ENCODE data around the gene KLF15. TPM values are rescaled to one million over a fixed set of nuclear protein-coding genes. Genes with fewer than 3 reads are reported as not detected.

KLF15 gene
- total RNA-seq, 1 experiment from 2014 or later, result 23.5 TPM

DNA sequence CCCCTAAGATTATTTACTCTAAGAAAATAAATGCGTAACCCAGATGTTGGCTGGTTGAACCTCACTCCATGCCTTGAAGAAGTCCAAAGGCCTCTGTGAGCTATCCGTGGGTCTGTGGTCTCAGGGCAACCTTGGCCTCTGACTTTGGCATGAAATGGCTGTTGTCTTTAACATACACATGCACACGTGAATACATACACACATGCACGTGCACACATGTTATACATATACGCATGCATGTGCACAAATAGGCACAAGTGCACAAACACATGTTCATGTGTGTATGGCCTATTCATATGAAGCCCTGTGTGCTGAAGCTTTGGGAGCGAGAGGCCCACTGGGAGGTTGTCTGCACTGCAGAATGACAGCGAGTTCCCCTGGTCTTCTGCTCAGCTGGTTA is 50.8 kb downstream of the KLF15 start:
- in situ Hi-C loops (cut with HindIII; ENCODE audit: low pct_unique_long_range_greater_than_20kb, low sequenced_read_pairs), result no loop called here
- DNase-seq (ENCODE audit: low read depth, low spot score), result no peak

DNA sequence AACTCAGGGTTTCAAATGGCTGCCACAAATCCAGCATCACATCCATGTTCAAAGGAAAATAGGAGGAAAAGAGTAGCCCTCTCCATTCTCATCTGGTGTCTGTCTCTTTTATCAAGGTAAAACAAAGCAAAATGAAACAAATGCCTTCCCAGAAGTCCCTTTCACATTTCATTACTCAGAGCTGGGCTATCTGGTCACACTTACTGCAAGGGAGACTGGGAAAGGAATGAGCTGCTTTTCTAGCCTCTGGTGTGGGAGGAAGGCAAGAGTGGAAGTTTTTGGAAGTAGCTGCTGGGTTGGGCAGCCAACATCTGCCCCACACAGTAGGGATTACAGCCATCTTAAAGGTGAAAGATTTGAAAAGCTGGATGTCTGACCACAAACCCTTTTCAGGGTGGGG is 51.8 kb downstream of the KLF15 start:
- no peak for DNase-seq (ENCODE audit: low read depth, low spot score)
- in situ Hi-C loops (cut with HindIII; ENCODE audit: low pct_unique_long_range_greater_than_20kb, low sequenced_read_pairs), result no loop called here

DNA sequence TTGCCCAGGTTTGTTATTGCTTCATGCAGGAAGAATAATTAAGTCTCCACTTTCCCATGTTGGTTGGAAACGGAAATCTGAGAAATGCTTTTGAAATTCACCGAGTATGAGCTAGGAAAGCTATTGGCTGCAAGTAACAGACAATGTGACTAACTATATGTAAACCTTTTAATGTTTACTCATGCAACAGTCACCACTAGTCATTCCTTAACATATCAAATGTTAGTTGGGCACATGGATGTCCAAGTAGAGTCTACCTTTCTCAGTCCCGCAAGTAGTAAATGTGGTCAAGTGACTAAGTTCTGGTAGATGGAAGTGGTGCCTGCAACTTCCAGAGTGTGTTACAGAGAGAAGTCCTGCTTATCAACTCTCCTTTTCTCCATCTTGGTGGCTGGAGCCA is 52.5 kb downstream of the KLF15 start:
- DNase-seq (ENCODE audit: low read depth, low spot score), result no peak
- in situ Hi-C loops (cut with HindIII; ENCODE audit: low pct_unique_long_range_greater_than_20kb, low sequenced_read_pairs), result no loop called here

DNA sequence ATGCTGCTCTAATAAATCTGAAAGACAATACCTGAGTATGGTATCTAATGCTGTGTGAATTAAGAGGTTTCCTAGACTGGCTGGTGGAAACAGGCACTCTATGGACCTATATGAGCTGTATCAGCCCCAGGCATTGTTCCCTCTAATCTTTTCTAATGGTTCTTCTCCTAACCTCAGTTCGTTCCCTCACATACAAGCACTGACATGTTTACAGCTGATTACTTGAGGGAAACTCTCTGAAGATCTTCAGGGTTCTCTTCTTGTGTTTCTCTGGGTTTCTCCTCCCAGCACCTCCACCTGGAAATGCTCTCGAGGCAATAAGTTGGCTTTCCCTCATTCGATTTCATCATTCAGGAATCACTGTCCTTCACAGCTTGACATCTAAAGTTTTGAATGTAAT is 52.9 kb downstream of the KLF15 start:
- in situ Hi-C loops (cut with HindIII; ENCODE audit: low pct_unique_long_range_greater_than_20kb, low sequenced_read_pairs), result no loop called here
- no peak for DNase-seq (ENCODE audit: low read depth, low spot score)

DNA sequence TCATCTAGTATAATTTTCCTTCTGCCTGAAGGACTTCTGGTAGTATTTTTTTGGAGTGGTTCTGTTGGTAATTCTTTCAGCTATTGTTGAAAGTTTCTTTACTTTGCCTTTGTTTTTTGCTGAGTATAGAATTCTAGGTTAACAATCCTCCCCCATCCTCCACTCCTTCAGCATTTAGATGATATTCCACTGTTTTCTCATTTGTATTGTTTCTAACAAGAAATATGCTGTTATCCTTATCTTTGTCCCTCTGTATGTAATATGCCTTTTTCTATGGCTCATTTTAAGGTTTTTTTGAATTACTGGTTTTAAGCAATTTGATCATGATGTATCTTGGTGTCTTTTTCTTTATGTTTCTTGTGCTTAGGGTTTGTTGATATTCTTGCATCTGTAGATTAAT is 53.9 kb downstream of the KLF15 start:
- in situ Hi-C loops (cut with HindIII; ENCODE audit: low pct_unique_long_range_greater_than_20kb, low sequenced_read_pairs), result no loop called here
- no peak for DNase-seq (ENCODE audit: low read depth, low spot score)

DNA sequence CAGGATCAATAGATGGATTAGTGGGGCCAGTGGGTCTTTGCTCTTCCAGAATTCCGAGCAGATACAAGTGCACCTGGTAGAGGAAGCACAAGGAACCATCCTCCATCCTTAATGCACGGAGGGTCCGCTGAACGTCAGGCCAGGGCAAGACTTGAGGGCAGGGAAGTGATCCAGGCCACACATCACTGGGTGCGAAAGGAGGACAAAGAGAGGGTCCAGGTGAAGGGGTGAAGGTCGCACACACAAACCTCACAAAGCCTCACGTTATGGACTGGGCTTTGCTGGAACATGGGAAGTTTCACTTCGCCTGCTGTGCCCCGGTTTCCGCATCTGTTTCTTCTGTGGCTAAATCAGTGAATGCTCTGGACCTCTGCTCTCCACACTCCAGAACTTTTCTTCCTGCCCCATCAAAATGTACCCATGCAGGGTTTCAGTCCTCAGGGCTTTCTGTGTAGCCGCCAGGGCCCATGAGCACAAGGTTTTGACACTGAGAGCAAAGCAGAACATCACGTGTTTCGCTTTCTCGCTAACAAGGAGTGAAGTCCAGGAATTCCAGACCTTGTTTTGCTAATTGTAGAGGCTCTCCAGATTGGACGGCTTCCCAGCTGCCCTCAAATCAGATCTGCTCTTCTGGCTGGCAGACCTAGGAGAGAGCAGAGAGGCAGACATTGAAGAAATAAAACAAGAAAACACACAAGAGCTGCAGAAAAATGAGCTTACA is 56.3 kb downstream of the KLF15 start:
- in situ Hi-C loops (cut with HindIII; ENCODE audit: low pct_unique_long_range_greater_than_20kb, low sequenced_read_pairs), result no loop called here
- DNase-seq (ENCODE audit: low read depth, low spot score), result peak; percentile 10

DNA sequence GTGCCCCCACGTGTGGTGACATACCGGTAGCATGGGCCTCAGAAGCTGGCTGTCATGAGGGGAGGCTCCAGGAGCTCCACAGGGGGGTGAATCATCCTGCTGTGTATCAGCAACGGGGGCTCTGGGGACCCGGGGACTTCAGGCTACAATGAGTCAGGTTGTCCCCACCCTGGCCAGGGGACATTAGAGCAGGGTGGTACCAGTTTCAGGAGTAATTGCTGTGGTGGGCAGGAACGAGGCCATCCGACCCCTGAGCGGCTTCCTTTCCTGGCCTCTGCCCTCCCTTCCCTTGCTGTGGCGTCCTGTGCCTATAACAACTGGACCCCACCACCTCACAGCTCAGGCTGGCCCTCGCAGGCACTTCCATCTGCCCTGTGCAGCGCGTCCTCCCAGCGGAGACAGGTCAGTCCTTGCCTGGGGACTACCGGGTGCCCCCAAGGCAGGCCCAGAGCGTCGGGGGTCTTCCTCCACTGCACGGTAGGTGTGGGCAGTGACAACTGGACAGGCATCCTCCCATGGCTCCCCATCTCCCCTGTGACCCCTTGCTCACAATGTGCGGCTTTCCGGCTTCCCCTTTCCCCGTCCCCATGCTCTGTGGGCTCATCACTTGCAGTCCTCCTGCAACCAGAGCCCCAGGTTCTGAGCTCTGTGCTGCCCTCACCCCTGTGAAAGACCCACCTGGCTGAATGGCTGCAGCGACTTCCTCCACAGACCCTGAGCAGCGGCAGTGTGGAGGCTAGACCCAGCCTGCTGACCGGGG is 57.0 kb downstream of the KLF15 start:
- in situ Hi-C loops (cut with HindIII; ENCODE audit: low pct_unique_long_range_greater_than_20kb, low sequenced_read_pairs), result no loop called here
- DNase-seq (ENCODE audit: low read depth, low spot score), result no peak

DNA sequence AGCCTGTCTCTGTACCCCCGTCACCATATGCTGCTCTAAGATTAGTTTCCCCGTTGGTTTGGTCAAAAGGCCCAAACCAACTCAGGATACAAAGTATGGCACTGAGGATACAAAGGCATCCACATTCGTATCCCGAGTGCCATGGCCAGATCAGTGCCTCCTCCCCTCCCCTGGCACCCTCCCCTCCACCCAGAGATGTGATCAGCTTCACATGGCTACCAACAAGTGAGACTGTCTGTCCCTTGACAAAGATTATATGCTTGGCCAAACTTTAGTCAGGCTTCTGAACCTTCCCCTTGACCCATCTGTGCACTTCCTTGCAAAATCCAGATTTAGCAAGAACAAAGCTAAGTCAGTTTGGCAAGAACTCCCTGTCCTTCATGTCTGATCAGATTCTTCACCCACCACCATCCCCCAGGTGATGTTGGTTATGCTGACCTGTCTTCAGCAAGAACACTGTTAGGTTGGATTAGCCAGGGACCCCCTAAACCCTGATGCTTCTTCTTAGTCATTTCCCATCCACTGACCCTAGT is 61.7 kb downstream of the KLF15 start:
- in situ Hi-C loops (cut with HindIII; ENCODE audit: low pct_unique_long_range_greater_than_20kb, low sequenced_read_pairs), result loop anchor here (25.0 kb wide), 1 partner anchor 92 kb away; the partner anchor contains the start of gene CFAP100
- no peak for DNase-seq (ENCODE audit: low read depth, low spot score)

DNA sequence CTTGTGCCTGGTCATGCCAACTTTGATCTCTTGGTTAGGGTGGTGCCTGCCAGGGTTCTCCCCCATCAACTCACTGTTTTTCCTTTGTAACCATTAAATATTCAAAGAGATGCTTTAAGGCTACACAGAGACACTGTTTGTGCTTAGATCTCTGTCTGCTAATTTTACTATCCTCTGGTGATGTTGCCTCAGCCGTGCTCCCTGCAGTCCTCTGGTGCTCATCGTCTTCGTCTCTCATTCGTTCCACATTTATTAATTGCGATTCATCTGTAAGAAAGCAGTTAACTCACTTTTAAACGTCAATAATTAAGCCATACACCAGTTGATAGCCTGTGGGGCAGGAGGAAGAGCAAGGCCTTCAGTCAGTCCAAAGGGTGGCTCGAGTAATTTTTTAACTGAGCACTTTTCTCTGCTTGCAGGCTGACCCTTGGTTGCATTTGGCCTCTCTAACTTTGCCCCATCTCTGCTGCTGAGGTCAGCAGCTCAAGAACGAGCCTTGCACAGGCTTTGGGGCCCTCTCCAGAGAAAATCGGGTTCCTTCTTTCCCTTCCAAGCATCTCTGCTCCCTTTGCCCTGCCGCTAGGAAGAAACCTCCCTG is 62.9 kb downstream of the KLF15 start:
- in situ Hi-C loops (cut with HindIII; ENCODE audit: low pct_unique_long_range_greater_than_20kb, low sequenced_read_pairs), result loop anchor here (25.0 kb wide), 1 partner anchor 93 kb away; the partner anchor contains the start of gene CFAP100
- DNase-seq (ENCODE audit: low read depth, low spot score), result no peak

DNA sequence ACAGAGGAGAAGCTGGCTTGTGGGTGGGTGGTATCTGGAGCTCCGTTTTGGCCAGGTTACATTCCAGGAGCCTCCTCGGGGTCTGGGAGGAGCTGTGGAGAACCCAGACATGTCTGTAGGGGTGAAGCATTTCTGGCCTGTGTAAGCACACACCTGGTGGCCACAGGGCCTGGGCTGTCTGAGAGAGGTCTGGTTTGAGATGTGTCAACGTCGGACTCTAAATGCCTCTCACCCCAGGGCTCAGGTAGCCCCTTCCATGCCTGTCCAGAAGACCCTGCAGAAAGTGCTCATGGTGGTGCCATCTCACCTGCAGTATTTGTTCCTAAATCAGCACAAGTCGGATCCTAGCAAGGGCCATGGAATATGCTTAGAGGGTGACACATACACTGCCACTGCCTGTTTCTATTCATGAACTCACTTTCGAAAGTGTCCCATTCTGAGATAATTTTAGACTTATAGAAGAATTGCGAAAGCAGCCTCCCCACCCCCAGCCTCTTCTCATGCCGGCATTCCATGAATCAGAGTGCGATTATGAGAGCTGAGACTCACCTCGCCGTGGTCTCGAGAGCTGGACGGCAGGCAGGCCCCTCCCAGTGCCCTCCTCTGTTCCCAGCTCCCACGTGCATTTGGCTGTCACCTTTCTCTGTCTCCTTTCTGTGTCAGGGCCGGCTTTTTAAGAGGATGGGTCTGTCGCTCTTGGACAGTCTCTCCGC is 63.7 kb downstream of the KLF15 start:
- in situ Hi-C loops (cut with HindIII; ENCODE audit: low pct_unique_long_range_greater_than_20kb, low sequenced_read_pairs), result loop anchor here (25.0 kb wide), 1 partner anchor 94 kb away; the partner anchor contains the start of gene CFAP100
- no peak for DNase-seq (ENCODE audit: low read depth, low spot score)

Other genes with a start within 250 kb of the KLF15 start
- gene ALDH1L1, start 176.8 kb downstream of the KLF15 start, total RNA-seq (2014; rRNA removed; shearing (Covaris generic)), result 0.19 and 1.1 TPM in 2 replicates
- gene CFAP100, start 37.5 kb upstream of the KLF15 start, total RNA-seq (2014; rRNA removed; shearing (Covaris generic)), result not detected in 2 replicates
- gene ZXDC, start 118.5 kb upstream of the KLF15 start, total RNA-seq (2014; rRNA removed; shearing (Covaris generic)), result 19.0 and 20.9 TPM in 2 replicates
- 0.05 and 0.21 TPM in 2 replicates for gene UROC1, start 160.4 kb upstream of the KLF15 start, total RNA-seq (2014; rRNA removed; shearing (Covaris generic))
- 0.77 and 1.7 TPM in 2 replicates for gene CHST13, start 166.7 kb upstream of the KLF15 start, total RNA-seq (2014; rRNA removed; shearing (Covaris generic))
- gene C3orf22, start 201.5 kb upstream of the KLF15 start, total RNA-seq (2014; rRNA removed; shearing (Covaris generic)), result not detected in 2 replicates